ENCODE data around the gene RNF225. TPM values are rescaled to one million over a fixed set of nuclear protein-coding genes. Genes with fewer than 3 reads are reported as not detected.

RNF225 gene
- total RNA-seq, 1 donor from 2014 or later = 0.36 TPM

GRCh38 chr19:58392945-58393724 is 2.3 kb upstream of the RNF225 start:
- peaks cover 71% of the 10 kb centered on the region for H4K20me1 ChIP-seq (ENCODE audit: insufficient read depth, low read length)
- peaks cover 9% of the 10 kb centered on the region for H3K4me1 ChIP-seq (ENCODE audit: insufficient read depth, low read length)
- H3K9ac ChIP-seq (ENCODE audit: low read length) = no peak overlapping the region
- FAIRE-seq (no peak), DNase-seq (ENCODE audit: low read depth) (no peak)
- H2AFZ ChIP-seq (ENCODE audit: low read depth, low read length) = no peak overlapping the region
- Mint-ChIP-seq H3K27me3 (ENCODE audit: low read depth, unreplicated experiment) (no peaks in the 10 kb centered on the region), H3K9me3 (ENCODE audit: unreplicated experiment) (no peaks in the 10 kb centered on the region), H3K4me1 (ENCODE audit: low read depth, unreplicated experiment) (peaks cover 13% of the 10 kb centered on the region), H3K36me3 (ENCODE audit: low read depth, unreplicated experiment) (peaks cover 27% of the 10 kb centered on the region), H3K27ac (ENCODE audit: unreplicated experiment) (no peak overlapping the region), H3K4me3 (ENCODE audit: unreplicated experiment) (no peak overlapping the region)
- peaks cover 35% of the 10 kb centered on the region for H3K36me3 ChIP-seq (ENCODE audit: insufficient read depth, low read length)
- peaks cover 43% of the 10 kb centered on the region for H3K79me2 ChIP-seq (ENCODE audit: insufficient read depth, low read length)
- no peaks in the 10 kb centered on the region for H3K9me3 ChIP-seq (ENCODE audit: insufficient read depth, low read depth, low read length)
- no peaks in the 10 kb centered on the region for H3K27me3 ChIP-seq (ENCODE audit: insufficient read depth, low read length)
- H3K27ac ChIP-seq (ENCODE audit: low read depth, low read length) = no peak overlapping the region
- TF ChIP-seq CTCF (IDR thresholded peaks at IDR 0.05; ENCODE audit: insufficient read depth, low read depth, low read length) (no peak), EZH2 (IDR thresholded peaks at IDR 0.05; ENCODE audit: insufficient read depth, low read length) (no peak)
- H3K4me3 ChIP-seq (ENCODE audit: insufficient read depth, low read depth, low read length) = no peak overlapping the region
- H3K4me2 ChIP-seq (ENCODE audit: low read length) = no peak overlapping the region

- TF ChIP-seq EZH2 (IDR thresholded peaks at IDR 0.05; ENCODE audit: insufficient read depth, low read length) (no peak), CTCF (IDR thresholded peaks at IDR 0.05; ENCODE audit: insufficient read depth, low read depth, low read length) (no peak)
- Mint-ChIP-seq H3K36me3 (ENCODE audit: low read depth, unreplicated experiment) (peaks cover 27% of the 10 kb centered on the region), H3K27me3 (ENCODE audit: low read depth, unreplicated experiment) (no peaks in the 10 kb centered on the region), H3K4me1 (ENCODE audit: low read depth, unreplicated experiment) (peaks cover 10% of the 10 kb centered on the region), H3K4me3 (ENCODE audit: unreplicated experiment) (no peak overlapping the region), H3K9me3 (ENCODE audit: unreplicated experiment) (no peaks in the 10 kb centered on the region), H3K27ac (ENCODE audit: unreplicated experiment) (no peak overlapping the region)
- DNase-seq (ENCODE audit: low read depth) (no peak), FAIRE-seq (no peak)
- peaks cover 32% of the 10 kb centered on the region for H3K36me3 ChIP-seq (ENCODE audit: insufficient read depth, low read length)
- H3K4me1 ChIP-seq (ENCODE audit: insufficient read depth, low read length) = peaks cover 6% of the 10 kb centered on the region
- H3K9me3 ChIP-seq (ENCODE audit: insufficient read depth, low read depth, low read length) = no peaks in the 10 kb centered on the region
- no peak overlapping the region for H3K9ac ChIP-seq (ENCODE audit: low read length)
- no peak overlapping the region for H3K4me3 ChIP-seq (ENCODE audit: insufficient read depth, low read depth, low read length)
- no peak overlapping the region for H2AFZ ChIP-seq (ENCODE audit: low read depth, low read length)
- no peaks in the 10 kb centered on the region for H3K27me3 ChIP-seq (ENCODE audit: insufficient read depth, low read length)
- H4K20me1 ChIP-seq (ENCODE audit: insufficient read depth, low read length) = peaks cover 67% of the 10 kb centered on the region
- no peak overlapping the region for H3K27ac ChIP-seq (ENCODE audit: low read depth, low read length)
- no peak overlapping the region for H3K4me2 ChIP-seq (ENCODE audit: low read length)
- H3K79me2 ChIP-seq (ENCODE audit: insufficient read depth, low read length) = peaks cover 38% of the 10 kb centered on the region
These were observed 1.8 kb upstream of the RNF225 start for GRCh38 chr19:58393725-58394033.

- H3K27ac Mint-ChIP-seq (ENCODE audit: unreplicated experiment) = no peak overlapping the region
- Histone ChIP-seq H3K9ac (ENCODE audit: low read length) (no peak overlapping the region), H3K4me2 (ENCODE audit: low read length) (no peak overlapping the region), H2AFZ (ENCODE audit: low read depth, low read length) (no peak overlapping the region), H3K4me1 (ENCODE audit: insufficient read depth, low read length) (peaks cover 6% of the 10 kb centered on the region), H3K9me3 (ENCODE audit: insufficient read depth, low read depth, low read length) (no peaks in the 10 kb centered on the region), H3K27me3 (ENCODE audit: insufficient read depth, low read length) (no peaks in the 10 kb centered on the region), H3K36me3 (ENCODE audit: insufficient read depth, low read length) (peaks cover 25% of the 10 kb centered on the region), H3K4me3 (ENCODE audit: insufficient read depth, low read depth, low read length) (no peak overlapping the region), H3K79me2 (ENCODE audit: insufficient read depth, low read length) (peaks cover 28% of the 10 kb centered on the region), H4K20me1 (ENCODE audit: insufficient read depth, low read length) (peaks cover 58% of the 10 kb centered on the region), H3K27ac (ENCODE audit: low read depth, low read length) (no peak overlapping the region)
- peaks cover 6% of the 10 kb centered on the region for H3K4me1 Mint-ChIP-seq (ENCODE audit: low read depth, unreplicated experiment)
- H3K4me3 Mint-ChIP-seq (ENCODE audit: unreplicated experiment) = no peak overlapping the region
- TF ChIP-seq EZH2 (IDR thresholded peaks at IDR 0.05; ENCODE audit: insufficient read depth, low read length) = no peak
- TF ChIP-seq CTCF (IDR thresholded peaks at IDR 0.05; ENCODE audit: insufficient read depth, low read depth, low read length) = no peak
- no peak for FAIRE-seq
- no peaks in the 10 kb centered on the region for H3K27me3 Mint-ChIP-seq (ENCODE audit: low read depth, unreplicated experiment)
- DNase-seq (ENCODE audit: low read depth) = no peak
- H3K36me3 Mint-ChIP-seq (ENCODE audit: low read depth, unreplicated experiment) = peaks cover 21% of the 10 kb centered on the region
- H3K9me3 Mint-ChIP-seq (ENCODE audit: unreplicated experiment) = no peaks in the 10 kb centered on the region
These were observed 636 bp upstream of the RNF225 start for GRCh38 chr19:58394821-58395219.
